GM19238 (cell line): ENCODE measurements around the gene ZNF74.

Source experiments
- DNase-seq: peaks from one replicate; pipeline ENCODE4 v3.0.0; 2011; ENCODE audit warnings: low spot score; ENCODE audit not compliant: insufficient read length

Gene ZNF74

GRCh38 chr22:20432244-20432686 lies 38.3 kb downstream of the ZNF74 start:
- no peak for DNase-seq

DNA sequence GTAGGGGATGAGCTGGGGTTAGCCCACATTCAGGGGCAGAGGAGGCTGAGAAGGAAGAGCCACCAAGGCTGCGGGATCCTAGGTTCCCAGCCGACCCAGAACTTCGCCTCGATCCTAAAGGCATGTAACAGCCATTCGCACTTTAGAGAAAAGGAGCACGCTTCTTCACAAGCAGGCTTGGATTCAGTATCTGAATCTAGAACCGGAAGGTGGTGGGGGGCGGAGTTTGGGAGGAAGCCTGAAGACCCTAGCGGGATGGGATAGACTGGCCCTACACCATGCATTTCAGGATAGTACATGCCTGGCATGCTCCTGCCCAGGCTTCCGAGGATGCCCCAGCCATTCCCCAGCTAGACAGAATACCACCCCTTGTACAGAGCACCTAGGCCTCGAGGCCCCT lies 39.2 kb downstream of the ZNF74 start:
- DNase-seq, result no peak

- no peak for DNase-seq
Measured at GRCh38 chr22:20433686-20434241, 39.8 kb downstream of the ZNF74 start.

DNA sequence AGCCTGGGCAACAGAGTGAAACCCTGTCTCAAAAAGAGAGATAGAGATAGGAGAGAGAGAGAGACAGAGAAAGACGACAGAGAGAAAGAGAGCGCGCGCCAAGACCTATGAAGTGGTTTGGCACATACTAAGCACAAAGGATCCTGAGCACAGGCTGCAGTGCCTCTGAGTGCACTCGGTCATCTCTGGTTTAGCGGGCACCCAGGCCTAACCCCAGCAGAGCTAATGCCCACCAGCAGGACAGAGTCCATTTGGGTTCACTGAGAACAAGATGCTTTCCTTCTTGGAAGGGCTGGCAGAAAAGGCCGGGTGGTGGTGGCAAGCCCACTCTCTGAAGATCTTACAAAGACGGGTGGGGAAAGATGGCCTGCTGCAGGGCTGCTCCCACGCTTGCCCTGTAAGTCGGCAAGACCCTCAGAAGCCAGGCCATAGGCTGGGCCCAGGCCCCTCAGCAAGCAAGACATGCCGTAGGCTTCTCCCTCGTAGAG lies 40.4 kb downstream of the ZNF74 start:
- no peak for DNase-seq

DNA sequence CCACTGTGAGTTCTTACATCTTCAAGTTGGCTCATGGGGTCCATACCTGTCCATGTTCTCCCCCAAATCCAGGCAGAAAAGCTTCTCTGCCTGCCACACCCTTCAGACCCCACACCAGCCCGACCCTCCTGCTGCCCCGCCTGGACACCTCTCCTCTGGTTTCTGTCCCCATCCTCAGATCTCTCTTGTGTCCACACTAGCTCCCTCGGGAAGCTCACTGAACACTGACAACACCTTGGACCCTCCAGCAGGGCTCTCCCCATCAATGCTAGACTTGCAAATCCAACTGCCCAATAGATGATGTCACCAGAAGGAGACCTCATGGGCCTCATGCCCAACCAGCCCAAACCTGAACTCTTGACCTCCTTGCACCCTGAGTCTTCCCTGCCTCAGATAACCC lies 40.8 kb downstream of the ZNF74 start:
- DNase-seq, result no peak

DNA sequence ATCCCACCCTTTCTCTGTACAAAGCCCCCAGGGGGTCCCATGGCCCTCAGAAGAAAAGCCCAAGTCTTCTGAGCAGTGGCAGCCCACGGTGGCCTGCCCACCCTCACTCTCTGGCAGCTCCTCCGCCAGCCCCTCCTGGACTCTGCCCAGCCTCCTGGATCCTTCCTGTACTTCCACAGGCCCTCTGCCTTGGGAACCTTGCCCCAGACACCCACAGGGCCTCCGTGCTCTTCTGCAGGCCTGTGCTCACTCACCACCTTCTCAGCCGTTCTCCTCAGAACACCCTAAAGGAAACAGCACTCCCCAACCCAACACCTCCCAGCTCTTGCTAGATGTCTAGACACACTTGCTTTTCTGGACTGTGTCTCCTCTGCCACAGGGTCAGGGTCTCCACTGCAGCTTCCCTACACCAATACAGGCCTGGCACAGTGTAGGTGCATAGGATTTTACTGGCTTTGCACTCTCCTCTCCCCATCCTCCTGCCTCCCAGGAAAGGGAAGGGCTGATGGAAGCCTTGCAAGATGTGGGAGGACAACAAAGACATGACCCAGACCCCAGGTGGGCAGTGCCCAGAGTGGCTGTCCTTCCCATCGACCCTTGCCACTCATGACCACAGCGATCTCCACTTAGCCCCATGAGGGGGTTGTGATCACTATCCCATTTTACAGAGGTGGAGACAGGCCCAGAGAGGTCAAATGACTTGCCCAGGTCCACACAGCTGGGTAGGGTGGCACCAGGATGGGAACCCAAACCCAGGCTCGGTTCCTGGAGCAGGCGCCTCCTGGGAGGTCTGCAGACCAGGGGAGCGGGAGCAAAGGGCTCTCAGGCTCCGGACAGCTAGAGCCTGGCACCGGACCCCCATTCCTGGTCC lies 41.7 kb downstream of the ZNF74 start:
- DNase-seq, result no peak

GRCh38 chr22:20436307-20436767 lies 42.4 kb downstream of the ZNF74 start:
- no peak for DNase-seq

DNA sequence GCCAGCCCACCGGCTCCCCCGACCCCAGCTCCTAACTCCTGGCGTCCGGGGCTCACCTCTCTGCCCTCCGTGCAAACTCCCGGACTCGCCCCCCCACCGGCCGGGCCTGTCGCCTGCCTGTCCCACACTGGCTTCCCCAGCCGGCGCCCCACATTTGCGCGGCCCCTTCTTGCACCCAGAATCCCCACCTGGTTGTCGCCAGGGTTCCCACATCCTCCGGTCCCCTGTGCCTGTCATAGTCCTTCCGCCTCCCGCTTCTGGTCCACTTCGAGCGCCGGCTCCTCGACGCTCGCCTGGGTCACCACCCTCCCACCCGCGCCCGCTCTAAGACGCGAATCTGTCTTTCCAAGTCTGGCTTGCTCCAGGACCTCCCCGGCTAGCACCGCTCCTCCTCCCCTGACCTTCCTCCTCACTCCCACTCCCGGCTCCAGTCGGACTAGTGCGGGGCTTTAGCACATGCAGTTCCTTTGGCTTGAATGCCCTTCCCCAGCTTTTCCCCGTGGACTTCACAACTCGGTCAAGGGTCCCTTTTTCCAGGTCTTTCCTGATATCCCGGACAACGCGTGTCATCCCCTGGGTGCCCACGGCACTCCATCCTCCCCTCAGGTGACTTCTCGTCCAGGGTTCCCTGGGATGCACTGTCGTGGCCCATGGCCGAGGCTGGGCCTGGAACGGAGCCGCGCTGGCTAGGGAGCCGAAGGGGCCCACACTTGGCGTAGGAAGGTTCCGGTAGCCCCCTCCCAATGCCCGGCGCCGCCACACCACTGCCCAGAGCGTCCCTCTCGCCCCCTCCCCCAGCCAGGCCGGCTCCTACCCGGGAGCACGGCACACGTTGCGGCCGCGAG lies 43.0 kb downstream of the ZNF74 start:
- no peak for DNase-seq

- DNase-seq, result no peak
Measured at GRCh38 chr22:20437613-20438426, 43.9 kb downstream of the ZNF74 start, which contains the start of gene SCARF2. Gene SCARF2, minus strand, starts transcription at chr22:20437825. Its CDS starts 71 bp downstream, at chr22:20437754.

DNA sequence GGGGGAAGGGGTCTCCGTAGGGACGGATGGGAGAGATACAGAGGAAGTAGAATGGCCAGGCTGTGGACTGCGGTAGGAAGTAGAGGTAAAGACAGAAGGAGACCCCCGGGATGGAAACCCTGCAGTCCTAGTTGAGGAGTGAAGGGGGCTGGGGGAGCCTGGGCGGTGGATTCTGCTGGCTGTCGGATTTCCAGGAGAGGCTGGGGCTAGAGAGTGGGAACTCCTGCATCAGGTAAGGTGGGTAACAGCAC lies 44.4 kb downstream of the ZNF74 start:
- no peak for DNase-seq

DNA sequence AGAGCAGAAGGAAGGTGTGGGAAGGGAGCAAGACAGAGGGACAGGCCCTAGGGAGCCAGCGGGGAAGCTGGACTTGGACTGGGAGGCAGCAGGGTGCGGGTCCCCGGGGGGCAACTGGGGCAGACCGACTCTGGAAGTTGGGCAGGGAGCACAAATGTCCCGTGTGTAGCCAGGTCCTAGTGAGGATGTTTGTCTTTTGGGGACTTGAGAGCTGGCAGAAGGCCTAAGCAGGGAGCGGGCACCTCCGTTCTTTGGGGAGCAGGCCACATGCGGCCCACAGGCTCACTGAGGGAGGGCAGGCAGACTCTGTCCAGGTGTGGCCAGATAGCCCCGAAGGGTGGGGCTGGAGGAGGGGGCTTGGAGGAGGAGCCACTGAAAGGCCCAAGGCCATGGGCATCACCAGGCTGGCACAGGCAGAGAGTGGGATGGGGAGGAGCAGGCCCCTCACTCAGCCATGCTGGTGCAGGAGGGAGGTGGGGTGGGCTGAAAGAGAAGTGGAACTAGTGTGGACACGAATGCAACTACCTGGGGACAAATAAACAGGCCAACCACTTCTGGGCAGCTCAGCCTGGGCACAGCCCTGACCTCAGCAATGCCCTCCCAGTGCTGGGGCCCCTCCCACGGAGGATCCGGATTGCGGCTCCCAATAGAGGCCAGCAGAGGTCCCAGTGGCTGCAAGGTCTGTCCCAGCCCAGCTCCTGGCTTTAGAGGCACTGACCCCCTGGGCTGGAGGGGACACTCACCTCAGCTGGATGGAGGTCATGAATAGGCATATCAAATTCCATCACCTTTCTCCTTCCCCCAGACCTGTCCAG lies 44.9 kb downstream of the ZNF74 start:
- DNase-seq, result no peak

DNA sequence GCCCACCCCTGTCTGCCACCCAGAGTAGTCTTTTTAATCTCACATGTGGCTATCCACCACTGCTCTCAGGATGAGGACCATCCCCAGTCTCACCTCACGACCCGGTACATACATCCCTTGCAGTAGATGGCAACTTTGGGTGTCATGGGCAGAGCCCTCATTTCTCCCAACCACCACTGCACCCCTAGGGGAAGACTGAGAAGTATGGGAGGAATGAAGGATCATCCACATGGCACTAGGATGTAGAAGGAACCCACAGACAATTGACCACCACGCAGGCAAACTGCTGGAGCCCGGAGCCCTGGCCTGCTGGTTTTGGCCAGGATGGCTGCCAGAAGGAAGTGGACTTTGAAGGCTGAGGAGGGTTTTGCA lies 45.6 kb downstream of the ZNF74 start:
- DNase-seq, result no peak

- no peak for DNase-seq
Measured at GRCh38 chr22:20439928-20440575, 46.1 kb downstream of the ZNF74 start.

GRCh38 chr22:20440637-20441591 lies 47.0 kb downstream of the ZNF74 start:
- DNase-seq, result no peak

- DNase-seq, result no peak
Measured at GRCh38 chr22:20441631-20442484, 47.9 kb downstream of the ZNF74 start.

GRCh38 chr22:20442485-20443284 lies 48.7 kb downstream of the ZNF74 start:
- no peak for DNase-seq

- no peak for DNase-seq
Measured at GRCh38 chr22:20444325-20444724, 50.4 kb downstream of the ZNF74 start.
